UCSD-AML1 (cell line): Measurements from ENCODE around the gene TRIM72.
"Not testable (repeated sequence)": the region's sequence is repeated elsewhere in the genome, so short reads cannot be mapped to it uniquely, and the experiment has no call there.

Experiments used
- DNase-seq: peaks from one replicate; lab custom pipeline; 2025; ENCODE audit not compliant: unreplicated experiment; lab: John Stamatoyannopoulos, UW

The TRIM72 gene

DNA sequence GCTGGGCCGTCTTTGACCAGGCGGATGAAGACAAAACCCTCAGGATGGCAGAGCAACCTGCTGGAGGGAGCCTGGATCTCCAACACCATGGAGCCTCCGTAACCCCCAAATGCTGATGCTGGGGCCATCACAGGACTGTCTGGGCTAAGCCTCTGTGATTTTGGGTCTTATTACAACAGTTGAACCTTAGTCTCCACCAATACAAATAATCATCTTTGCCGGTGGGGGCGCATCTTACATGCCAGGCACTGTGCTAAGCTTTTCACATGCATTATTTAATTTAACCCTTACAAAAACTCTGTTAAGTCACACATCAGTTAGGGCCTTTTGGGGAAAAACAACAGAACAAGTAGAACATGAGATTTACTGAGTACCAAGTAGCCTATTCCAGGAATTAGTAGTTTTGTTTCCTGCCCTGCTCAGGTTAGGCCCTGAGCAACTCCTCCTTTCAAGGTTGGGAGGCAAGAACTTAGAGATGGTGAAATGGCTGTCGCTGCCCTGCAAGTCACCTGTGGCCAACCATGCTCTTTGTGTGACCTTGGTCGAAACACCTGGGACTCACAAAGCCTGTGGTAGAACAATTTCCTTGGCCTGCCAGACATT lies 37.0 kb downstream of the TRIM72 start:
- no peak for DNase-seq

DNA sequence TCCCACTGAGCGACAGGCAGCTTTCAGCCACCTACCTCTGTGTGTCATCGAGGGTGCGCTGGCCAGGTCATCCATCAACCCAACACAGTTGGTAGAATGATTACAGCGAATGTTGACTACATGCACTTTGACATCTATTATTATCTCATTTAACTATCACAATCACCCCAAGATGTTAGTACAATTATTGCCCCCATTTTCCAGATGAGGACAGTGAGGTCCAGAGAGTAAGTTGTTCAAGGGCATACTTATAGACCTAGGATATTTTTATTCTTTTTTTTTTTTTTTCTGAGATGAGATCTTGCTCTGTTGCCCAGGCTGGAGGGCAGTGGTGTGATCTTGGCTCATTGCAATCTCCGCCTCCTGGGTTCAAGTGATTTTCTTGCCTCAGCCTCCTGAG lies 37.5 kb downstream of the TRIM72 start:
- no peak for DNase-seq

DNA sequence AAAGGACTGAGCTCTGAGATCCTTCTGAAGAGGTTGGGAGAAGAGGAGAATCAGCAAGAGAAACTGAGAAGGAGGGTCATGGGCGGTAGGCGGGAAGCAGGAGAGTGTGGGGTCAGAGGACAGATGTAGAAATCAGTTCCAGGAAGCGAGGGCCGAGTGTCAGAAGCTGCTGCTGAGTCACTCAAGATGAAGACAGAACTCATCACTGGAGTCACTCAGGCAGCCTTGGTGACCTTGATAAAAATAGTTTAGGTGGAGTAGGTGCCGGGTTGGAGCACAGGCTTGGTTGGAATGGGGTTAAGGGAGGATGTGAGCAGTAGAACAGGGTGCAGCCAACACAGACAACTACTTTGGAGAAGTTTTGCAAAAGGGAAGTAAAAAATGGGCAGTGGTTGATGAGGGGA lies 39.7 kb downstream of the TRIM72 start:
- DNase-seq, result peak; percentile 54

DNA sequence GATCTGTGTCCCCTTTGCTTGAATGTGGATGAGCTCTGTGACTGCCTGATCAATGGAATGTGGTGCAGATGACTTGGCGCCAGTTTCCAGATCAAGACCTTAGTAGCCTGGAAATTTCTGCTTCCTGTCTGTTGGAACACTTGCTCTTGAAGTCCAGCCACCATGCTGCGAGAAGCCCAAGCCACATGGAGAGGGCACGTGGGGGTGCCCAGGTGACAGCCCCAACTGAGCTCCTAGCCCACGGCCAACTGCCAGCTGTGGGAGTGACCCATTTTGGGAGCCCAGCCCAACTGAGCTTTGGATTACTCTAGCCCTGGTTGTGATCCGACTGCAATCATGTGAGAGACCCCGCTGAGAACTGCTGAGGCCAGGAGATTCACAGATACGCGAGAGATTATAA lies 42.5 kb downstream of the TRIM72 start:
- DNase-seq, result no peak

DNA sequence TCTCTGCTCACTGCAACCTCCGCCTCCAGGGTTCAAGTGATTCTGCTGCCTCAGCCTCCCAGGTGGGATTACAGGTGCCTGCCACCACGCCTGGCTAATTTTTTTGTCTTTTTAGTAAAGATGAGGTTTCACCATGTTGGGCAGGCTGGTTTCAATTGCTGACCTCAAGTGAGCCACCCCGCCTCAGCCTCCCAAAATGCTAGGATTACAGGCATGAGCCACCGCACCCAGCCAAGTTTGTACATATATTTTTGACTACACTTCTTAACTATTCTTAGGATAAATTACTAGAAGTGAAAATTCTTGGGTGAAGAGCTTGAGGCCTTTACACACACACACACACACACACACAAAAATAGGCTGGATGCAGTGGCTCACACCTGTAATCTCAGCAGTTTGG lies 44.4 kb downstream of the TRIM72 start:
- DNase-seq, result no peak

DNA sequence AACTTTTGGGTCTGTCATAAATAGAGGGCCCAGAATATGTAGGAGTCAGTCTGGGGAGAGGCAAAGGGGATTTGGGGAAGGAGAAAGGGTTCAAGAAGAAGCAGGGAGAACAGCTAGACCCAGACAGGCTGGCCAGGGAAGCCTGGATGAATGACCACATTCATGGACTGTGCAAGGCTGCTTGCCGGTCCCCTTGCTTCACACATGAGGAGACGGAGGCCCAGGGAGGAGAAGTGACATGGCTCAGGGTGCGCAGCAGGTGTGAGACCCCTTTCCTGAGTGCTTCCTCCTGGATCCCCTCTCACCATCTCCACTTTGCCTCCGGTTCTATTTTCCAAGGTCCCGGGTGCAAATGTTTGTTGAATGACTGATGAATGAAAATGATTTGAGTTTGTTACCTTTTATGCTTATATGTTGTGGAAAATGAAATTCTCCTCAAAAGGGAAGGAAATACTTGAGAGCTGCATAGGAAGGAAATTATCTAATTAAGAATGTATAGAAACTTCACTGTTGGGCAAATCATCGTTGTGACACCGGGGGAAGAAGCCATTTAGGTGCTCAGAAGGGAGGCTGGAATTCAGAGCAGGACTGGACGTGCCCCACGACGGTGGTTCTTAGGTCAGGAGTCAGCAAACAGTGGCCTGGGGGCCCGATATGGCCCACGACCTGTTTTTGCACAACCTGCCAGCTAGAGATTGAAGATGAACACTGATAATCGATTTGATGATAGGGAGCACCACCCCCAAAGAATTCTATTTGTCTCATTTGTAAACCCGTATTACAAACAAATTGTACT lies 46.4 kb downstream of the TRIM72 start:
- peak; percentile 53 for DNase-seq

DNA sequence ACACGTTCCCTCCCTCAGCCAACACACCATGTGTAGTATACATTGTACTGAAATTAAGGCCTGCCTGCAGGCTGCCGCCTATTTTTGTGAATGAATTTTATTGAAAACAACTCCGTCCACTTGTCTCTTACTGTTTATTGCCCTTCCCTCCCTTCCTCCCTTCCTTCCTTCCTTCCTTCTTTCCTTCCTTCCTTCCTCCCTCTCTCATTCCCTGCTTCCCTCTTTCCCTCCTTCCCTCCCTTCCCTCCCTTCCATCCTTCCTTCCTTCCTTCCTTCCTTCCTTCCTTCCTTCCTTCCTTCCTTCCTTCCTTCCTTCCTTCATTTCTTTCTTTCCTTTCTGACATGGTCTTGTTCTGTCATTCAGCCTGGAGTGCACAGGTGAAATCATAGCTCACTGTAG lies 48.2 kb downstream of the TRIM72 start:
- DNase-seq, result no peak

DNA sequence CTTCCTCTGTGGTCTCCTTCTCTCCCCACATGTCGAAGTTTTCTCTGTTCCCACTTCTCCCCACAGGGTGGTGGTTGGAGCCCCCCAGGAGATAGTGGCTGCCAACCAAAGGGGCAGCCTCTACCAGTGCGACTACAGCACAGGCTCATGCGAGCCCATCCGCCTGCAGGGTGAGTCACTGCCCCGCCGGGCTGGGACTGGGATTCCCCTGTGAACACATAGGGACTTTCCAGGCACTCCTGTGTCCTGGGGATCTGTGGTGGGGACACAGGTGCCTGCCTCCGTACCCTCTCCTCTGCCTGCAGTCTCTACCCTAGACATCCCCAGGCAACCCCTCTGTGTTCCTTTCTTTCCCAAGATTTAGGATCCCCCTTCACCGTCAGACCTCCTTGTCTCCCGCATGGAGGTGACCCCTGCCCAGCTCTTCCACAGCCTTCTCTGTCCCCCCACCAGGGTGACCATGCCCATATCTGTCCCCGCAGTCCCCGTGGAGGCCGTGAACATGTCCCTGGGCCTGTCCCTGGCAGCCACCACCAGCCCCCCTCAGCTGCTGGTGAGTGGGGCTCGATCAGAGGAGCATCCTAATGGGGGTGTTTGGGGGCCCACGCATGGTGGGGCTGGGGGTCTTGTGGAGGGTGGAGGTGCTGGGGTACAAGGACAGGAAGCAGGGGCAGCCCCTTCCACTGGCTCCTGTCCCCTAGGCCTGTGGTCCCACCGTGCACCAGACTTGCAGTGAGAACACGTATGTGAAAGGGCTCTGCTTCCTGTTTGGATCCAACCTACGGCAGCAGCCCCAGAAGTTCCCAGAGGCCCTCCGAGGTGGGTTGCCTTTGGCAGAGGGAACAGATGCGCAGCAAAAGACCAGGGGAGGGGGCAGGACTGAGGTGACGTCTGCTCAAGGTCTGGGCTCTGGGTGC lies 51.7 kb downstream of the TRIM72 start:
- DNase-seq, result peak; percentile 48

DNA sequence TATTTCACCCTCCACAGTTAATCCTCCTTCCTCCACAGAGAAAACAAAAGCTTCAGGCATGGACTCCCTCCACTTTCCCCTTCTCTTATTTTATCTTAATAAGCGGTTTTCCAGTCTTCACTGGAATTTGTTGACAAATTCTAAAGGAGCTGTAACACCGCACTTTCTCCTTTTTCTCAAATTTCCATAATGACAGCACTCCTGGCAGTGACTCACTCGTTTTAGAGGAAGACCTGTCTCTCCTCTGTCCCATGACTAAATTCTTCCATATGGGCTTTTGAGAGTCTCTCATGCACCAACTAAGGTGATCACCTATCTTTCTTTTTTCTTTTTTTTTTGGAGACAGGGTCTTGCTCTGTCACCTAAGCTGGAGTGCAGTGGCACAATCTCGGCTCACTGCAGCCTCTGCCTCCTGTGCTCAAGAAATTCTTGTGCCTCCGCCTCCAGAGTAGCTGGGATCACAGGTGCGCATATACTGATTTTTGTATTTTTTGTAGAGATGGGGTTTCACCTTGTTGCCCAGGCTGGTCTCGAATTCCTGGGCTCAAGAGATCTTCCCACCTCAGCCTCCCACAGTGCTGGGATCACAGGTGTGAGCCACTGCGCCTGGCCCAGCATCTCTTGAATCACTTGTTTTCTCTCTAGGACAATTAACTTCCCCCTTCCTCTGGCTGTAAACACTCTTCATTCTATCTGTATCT lies 53.6 kb downstream of the TRIM72 start:
- DNase-seq, result no peak

DNA sequence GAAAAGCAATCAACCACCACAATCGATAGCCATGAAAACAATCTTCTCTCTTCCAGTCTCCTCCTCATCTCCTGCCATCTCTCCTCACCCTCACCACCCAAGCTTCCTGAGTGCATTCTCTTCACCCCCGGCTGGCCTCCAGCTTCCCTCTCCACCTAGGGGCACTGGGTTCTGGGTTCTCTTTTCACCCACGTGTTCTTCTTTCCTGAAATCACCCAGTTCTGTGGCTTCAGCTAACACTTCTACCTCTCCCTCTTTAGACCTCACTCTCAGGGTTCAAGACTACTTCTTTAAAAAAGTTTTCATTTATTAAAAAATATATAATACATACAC lies 54.1 kb downstream of the TRIM72 start:
- no peak for DNase-seq

DNA sequence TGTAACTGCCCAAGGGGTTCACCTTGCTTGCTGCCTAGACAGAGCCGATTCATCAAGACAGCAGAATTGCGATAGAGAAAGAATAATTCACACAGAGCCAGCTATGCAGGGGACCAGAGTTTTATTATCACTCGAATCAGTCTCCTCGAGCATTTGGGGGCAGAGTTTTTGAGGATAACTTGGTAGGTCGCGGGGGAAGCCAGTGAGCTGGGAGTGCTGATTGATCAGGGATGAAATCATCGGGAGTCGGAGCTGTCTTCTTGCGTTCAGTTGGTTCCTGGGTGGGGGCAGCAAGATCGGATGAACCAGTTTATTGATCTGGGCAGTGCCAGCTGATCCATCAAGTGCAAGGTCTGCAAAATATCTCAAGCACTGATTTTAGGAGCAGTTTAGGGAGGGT lies 55.0 kb downstream of the TRIM72 start:
- no peak for DNase-seq

DNA sequence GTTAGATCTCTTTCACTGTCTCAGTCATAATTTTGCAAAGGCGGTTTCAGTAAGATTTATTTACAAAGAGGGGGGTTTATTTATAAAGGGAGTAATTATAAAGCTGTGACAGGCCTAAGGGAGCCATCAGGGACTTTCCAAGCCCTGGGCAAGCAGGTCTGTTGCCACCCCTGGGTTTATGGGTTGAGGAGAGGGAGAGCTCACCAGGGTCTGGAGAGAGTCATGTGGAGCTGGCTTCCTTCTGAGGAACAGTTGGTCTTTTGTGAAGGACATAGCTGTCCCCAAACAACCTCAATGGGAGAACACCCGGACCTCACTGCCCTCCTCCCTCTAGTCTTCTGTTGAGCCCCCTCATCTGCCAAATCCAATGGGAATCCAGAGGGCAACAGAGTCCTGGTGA lies 55.6 kb downstream of the TRIM72 start:
- no peak for DNase-seq

DNA sequence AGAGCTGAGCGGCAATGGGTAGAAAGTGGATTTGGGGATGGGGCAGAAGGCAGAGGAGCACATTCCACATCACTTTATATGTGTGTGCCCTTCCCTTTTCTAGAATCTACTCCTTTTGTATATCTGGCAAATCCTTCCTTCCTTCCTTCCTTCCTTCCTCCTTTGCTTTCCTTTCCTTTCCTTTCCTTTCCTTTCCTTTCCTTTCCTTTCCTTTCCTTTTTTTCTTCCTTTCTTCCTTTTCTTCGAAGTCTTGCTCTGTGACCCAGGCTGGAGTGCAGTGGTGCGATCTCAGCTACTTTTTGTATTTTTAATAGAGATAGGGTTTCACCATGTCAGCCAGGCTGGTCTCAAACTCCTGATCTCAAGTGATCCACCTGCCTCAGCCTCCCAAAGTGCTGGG lies 56.1 kb downstream of the TRIM72 start:
- not testable (repeated sequence) for DNase-seq

DNA sequence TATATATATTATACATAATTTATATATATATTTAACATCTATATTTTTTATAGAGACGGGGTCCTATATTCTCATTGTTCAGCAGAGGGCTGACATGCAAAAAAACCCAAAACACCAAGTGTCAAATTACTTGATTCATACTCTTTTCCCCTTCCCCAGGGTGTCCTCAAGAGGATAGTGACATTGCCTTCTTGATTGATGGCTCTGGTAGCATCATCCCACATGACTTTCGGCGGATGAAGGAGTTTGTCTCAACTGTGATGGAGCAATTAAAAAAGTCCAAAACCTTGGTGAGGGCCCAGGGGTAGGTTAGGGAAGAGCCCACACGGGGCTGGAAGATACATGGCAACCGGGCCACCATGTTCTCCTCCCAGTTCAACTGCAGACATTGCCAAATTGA lies 56.9 kb downstream of the TRIM72 start:
- DNase-seq, result no peak

DNA sequence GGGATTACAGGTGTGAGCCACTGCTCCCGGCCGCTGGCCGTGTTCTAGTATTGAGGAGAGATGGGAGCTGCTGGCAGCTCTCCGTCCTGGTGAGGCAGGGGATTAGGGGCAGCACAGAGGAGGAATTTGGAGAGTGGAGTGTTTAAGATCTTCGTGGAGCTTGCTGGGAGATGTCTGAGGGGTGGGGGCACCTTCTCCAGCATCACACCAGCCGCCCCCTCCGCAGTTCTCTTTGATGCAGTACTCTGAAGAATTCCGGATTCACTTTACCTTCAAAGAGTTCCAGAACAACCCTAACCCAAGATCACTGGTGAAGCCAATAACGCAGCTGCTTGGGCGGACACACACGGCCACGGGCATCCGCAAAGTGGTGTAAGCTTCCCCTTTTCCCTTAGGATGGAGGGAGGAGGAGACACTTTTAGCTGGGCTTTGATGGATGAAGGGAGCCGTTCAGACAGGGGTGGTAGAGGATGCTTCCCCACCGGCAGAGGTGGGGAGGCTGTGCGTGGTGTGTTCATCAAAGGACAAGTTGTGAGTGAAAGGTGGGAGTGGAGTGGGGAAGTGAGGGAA lies 57.8 kb downstream of the TRIM72 start:
- DNase-seq, result no peak

DNA sequence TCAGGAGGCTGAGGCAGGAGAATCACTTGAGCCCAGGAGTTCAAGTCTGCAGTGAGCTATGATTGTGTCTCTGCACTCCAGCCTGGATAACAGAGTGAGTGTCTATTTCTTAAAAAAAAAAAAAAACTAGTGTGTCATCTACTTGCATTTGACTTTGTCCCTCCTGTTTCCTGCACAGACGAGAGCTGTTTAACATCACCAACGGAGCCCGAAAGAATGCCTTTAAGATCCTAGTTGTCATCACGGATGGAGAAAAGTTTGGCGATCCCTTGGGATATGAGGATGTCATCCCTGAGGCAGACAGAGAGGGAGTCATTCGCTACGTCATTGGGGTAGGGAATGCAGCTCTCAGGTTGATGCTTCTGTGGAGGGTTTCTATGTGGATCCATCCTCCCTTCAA lies 59.3 kb downstream of the TRIM72 start:
- DNase-seq, result no peak

DNA sequence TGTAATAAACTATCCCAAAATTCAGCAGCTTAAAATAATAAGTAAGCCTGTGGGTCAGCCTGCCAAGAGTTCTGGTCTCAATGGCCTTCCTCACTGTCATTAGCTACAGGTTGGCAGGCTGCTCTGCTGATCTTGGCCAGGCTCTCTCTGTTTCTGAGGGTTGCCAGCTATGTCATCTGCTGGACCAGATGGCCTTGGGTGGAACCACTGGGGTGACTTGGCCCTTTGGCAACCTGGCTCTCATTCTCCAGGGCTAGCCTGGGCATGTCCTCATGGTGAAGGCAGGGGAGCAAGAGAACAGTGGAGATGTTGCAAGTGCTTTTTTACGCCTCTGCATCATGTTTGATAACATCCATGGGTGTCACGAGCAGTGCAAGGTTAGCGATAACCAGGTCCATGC lies 59.8 kb downstream of the TRIM72 start:
- DNase-seq, result no peak

DNA sequence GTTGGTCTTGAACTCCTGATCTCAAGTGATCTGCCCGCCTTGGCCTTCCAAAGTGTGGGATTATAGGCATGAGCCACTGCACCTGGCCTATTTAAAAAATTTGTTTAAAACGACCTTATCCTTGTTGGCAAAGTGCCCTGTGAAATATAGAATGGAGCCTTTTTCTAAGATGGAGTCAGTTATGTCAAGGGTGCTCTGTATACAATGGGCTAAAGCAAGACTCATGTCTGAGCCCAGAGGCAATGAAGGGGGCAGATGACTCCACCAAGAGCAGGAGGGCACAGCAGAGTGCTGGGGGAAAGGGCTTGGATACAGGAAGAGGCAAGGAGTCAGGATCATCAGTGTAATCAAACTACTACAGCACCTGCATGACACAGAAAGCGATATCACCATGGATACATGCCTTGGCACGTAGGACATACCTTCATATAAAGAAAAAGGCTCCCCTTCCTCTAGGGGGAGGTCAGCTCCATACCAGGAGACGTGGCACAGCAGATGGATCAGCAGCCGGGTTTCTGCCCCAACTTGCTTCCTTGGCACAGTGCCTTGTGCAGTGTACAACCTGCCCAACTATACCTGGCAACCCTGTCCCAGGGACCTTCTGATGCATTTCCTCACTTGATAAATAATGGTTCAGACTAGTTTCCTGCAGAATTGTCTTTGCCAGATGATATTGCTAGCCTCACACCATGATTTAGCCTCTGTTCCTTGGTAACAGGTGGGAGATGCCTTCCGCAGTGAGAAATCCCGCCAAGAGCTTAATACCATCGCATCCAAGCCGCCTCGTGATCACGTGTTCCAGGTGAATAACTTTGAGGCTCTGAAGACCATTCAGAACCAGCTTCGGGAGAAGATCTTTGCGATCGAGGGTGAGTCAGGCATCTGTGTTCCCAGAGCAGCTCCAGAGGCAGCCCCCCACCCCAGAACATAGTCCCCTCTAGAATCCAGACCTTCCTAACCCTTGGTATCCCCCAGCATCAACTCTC lies 61.2 kb downstream of the TRIM72 start:
- no peak for DNase-seq

DNA sequence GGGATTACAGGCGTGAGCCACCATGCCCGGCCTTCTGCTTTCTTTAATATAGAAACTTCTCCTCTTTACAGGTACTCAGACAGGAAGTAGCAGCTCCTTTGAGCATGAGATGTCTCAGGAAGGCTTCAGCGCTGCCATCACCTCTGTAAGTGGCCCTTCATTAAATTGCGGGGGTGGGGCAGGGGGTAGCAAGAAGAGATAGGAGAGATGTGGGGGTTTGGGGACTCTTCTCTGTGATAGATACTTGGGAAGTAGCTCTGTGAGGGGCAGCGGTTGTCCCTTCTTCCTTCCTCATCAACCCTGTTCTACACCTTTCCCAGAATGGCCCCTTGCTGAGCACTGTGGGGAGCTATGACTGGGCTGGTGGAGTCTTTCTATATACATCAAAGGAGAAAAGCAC lies 62.7 kb downstream of the TRIM72 start:
- DNase-seq, result no peak
